SKM-1 treated with dmso at 0.1 percent for 144 hours (cell line): ENCODE measurements around the gene BAIAP2L2.

Experiments
- DNase-seq: peaks from one replicate; lab custom pipeline; 2025; ENCODE audit not compliant: unreplicated experiment; lab: John Stamatoyannopoulos, UW

BAIAP2L2 gene

DNA sequence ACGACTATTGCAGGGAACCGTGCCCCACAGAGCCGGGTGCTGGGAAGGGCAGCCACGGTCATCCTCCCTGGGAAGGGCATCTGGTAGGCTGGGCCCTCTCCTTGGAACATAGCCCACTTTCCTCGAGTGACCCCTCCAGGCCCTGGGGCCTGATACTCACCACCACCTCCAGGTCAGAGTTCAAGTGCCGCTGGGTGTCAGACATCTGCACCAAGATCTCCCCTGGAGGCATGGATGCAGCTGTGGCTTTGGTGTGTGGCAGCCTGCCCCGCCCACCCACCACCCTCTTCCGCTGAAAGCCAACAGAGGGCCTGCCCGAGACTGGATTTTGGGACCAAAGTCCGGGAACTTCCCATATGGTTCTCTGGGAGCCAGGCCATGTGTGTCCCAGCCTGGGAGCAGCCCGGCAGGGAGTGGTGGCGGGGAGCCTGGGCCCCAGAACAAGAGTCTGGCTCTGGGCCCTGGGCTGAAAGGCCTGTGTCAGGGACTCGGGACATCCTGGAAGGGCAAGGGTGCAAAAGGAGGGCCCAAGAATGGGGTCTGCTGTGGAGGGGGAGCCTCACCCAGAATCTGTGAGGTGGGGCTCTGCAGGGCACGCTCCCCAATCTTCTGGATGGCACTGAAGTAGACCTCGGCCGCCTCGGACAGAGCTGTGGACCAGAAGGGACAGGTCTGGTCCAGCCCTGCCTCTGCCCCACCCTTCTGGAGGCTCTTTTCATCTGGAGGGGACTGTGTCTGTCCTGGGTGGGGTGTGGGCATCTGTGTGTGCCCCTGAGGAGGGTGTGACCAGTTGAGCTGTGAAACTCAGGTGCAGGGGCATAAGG lies 2.6 kb downstream of the BAIAP2L2 start:
- no peak for DNase-seq

DNA sequence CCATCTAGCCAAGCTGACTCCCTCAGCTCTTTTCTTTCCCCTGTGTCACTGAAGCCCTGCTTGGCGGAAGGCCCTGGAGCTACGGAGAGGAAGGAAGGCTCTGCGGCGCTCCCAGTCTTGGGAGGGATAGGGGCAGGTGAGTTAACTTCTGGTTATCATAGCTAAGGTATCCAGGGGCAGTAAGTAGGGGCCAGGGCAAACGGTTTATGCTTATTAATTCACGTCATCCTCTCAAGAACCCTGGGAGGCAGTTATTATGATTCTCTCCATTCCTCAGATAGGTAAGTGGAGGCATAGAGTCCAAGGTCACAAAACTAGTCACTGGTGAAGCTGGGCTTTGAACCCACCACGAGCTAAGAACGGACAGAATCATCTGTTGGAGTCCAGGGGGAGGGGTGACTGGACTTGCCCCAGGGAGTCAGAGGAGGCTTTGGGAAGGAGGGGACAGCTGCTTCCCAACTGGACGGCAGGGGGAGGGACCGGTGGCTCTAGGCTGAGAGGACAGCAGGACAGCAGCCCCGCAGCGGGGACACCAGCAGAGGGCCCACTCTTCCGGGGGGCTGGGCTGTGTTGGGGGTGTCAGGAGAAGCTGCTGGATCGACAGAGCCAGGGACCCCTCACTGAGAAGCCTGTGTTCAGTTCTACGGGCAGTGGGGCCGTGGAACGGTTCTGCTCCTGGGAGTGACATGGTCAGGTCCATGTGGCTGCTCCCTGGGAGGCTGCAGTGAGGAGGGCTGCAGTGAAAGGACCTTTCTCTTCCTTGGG lies 3.5 kb downstream of the BAIAP2L2 start:
- no peak for DNase-seq

DNA sequence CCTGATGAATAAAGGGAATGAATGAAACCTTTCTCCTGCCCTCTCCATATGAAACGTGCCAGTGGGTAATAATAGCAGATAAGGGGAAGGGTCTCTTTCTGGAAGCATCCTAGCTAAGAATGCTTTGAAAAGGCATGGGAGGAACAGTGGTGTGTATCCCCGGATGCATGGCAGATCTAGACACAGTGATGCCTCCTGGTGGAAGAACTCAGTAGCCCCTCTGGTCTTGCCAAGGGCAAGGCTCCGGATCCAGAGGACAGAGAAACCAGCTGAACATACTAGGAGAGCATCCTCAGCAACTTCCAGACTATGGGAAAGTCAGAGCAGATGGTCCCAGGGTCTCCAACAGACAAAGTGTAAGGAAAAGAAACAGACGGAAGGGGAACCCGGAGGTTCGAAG lies 6.4 kb downstream of the BAIAP2L2 start:
- no peak for DNase-seq

DNA sequence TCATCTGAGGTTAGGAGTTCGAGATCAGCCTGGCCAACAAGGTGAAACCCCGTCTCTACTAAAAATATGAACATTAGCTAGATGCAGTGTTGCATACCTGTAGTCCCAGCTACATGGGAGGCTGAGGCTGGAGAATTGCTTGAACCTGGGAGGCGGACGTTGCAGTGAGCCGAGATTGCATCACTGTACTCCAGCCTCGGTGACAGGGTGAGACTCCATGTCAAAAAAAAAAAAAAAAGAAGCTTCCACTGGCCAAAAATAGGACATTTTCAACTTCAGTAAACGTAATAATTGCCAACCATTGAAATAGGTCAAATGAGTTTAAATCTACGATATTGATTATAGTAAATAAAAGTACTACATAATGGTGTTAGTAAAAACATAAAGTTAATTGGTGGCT lies 6.8 kb downstream of the BAIAP2L2 start:
- no peak for DNase-seq

- DNase-seq, result no peak
Measured at GRCh38 chr22:38098410-38099249, 11.9 kb downstream of the BAIAP2L2 start.

GRCh38 chr22:38097557-38098409 lies 12.7 kb downstream of the BAIAP2L2 start:
- no peak for DNase-seq

- no peak for DNase-seq
Measured at GRCh38 chr22:38097058-38097457, 13.4 kb downstream of the BAIAP2L2 start.

- DNase-seq, result no peak
Measured at GRCh38 chr22:38089474-38089851, 21.0 kb downstream of the BAIAP2L2 start.

GRCh38 chr22:38088629-38089473 lies 21.6 kb downstream of the BAIAP2L2 start:
- no peak for DNase-seq

DNA sequence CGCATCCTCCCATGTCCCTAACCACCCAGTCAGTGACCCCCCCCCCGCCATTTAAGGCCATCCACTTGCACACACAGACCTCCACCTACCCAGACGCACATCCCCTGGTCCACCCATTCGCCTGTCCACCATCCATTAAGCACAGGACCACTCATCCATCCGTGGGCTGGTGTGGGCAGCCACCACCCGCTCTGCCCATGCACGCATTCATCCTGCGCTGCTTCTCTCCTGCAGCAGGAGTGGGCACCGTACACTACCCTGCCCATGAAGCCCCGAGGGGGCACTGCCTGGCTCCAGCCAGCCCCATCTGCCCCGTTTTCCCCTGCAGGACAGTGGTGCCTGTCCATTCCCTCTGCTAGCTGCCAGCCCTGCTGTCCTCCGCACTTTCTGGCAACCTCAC lies 22.6 kb downstream of the BAIAP2L2 start:
- no peak for DNase-seq

GRCh38 chr22:38086942-38087341 lies 23.5 kb downstream of the BAIAP2L2 start:
- no peak for DNase-seq

DNA sequence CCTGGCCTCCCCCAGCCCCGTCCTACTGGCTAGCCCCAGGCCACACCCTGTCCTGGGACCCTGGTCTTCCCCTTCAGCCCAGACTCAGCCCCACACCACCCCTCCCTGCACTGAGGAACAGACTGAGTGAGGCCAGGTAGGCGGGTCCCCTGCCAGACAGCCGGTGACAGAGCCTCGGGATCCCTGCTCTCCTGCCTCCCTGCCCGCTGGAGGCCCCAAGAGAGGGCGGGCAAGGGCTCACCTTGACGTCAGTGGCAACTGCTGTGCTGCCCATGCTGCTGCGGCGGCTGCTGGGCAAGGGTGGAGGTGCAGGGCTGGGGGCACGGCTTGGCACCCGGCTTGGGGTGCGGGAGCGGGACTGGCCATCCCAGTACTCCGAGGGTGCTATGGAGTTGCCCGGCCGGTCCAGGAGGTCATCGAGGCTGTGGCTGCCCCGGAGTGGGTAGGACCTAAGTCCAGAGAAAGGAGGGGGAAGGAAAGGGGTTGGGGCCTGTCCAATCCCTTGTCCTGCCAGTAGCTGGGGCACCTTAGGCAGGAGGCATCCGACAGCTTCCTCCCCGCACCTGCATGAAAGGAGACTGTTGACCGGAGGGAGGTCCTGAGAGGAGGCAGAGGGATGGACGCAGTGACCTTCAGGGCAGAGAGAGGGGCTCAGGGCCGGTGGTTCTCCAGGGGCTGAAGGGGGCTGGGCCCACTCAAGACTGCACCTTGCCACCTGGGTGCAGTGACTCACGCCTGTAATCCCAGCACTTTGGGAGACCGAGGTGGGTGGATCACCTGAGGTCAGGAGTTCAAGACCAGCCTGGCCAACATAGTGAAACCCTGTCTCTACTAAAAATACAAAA lies 24.3 kb downstream of the BAIAP2L2 start:
- DNase-seq, result no peak

DNA sequence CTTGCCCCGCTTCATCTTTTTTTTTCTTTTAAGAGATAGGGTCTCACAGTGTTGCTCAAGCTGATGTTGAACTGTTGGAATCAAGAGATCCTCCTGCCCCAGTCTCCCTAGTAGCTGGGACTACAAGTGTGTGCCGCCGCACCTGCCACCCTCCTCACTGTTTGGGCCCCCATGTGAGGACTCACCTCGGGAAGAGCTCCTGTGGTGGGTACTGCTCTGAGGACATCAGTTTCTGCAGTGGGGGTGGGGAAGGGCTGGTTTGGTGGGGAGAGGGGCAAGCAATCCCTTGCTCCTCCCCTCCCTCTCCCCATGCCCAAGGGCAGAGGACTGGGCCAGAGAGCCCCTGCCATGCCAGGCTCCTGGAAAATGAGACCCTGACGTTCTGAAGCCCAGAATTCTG lies 25.0 kb downstream of the BAIAP2L2 start:
- no peak for DNase-seq

- no peak for DNase-seq
Measured at GRCh38 chr22:38085056-38085455, 25.4 kb downstream of the BAIAP2L2 start.

DNA sequence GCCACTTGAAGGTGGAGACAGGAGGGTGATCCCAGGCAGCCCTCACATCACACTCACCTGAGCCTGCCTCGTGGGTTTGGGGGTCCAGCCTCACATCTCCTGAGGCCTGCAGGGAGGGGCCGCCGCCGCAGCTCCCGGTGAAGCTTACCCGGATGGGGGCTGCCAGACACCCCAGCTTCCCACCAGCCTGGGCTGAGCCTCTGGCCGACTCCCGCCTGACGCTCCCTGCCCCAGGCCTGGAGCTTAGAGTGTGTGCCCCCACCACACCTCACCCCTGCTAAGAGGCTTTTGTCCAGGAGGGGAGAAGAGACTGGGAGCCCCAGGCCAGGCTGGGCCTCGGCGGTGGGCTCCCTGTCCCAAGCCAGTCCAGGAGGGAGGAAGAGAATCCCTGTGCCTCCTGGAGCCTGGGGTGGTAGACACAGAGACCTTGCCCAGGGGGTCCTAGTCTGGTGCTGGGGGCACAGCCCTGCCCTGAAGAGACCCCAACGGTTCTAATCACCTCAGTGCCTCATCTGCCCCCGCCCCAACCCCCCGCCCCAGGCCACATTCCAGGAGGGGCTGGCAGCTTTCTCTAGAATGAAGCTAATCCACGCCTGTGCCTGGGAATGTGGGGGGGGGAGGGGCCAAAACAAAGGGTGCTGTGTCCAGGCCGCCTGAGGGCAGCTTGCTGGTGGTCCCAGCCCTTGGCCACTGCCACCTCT lies 26.4 kb downstream of the BAIAP2L2 start, which contains the start of gene SLC16A8:
SLC16A8 (minus strand) TSS at position 254 of the 701 bp plus-strand sequence. CDS start 1,311 bp downstream, outside the sequence.
- no peak for DNase-seq

DNA sequence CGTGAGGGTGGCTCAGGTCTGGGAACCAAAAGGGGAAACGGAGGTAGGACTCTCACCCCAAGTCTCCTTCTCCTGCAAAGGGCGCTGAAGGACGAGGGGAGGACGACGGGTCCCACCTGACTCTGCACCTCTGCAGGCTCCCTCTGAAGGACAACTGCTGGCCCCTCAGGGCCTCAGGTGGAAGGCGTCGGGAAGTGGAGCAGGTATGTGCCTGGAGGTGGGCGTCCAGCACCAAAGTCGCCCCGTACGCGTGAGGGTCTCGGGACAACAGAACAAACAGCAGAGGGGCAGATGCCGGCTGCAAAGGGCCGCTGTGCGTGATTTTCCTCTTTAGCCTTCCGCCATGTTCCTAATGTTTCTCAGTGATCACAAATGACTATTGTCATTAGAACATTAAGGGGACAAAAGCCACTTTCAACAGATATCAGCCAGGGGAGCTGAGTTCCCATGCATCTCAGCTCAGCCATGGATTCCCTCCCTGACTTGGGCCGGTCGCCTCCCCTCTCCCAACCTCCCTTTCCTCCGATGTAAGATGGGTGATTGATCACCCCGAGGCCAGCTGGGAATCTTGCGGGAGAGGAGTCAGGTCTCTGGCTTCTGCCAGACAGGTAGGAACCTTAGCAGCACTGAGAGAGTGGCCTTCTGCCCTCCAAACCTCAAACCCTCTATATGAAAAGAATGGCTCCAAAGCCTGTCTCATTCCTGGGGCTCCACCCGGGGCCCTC lies 27.3 kb downstream of the BAIAP2L2 start:
- DNase-seq, result no peak
